ENCODE data around the gene HCN1.
"Not testable (repeated sequence)": the region's sequence is repeated elsewhere in the genome, so short reads cannot be mapped to it uniquely, and the experiment has no call there.

The HCN1 gene

DNA sequence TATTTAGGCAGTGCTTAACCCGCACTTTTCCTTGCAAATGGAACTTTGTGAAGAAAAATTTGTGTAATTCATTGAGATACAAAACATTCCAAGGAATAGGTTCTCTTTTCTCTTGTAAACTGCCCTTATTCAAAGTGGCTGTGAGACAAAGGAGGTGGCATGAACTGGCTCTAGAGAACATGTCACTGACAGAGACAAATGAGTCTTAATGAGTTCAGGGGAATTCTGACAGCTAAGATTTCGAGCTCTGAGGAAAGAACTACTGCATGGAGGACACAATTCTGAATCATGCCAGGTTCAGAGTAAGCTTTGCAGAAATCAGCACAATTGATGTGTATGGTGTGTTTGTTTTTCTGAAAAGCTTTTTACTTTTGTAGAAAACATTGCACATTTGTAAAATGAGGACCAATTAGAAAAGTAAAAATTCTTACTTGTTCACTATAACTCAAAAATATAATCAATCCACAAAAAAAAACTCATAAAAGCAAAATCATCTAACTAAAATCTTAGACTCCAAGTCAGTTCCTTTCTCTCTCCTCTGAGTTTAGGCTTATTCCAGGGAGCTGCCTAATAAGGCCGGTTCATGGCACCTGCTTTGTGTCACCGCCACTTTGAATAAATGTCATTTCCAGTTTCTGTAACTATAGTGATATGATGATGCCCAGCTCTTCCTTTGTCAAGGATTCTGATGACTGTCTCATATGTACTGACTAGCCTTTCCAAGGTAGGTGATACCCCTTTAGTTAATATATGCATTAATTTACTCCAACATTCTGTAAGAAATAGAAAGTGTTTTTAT is 163.2 kb downstream of the HCN1 start:
- no peaks in the 10 kb centered on the region for H3K4me1 Mint-ChIP-seq
- no peaks in the 10 kb centered on the region for H3K36me3 Mint-ChIP-seq
- no peak overlapping the region for H3K27ac Mint-ChIP-seq
- DNase-seq (ENCODE audit: low spot score in 2 of 2) (no peak), ATAC-seq (no peak)
- peaks cover 26% of the 10 kb centered on the region for H3K9me3 Mint-ChIP-seq
- no peak overlapping the region for H3K4me3 Mint-ChIP-seq

DNA sequence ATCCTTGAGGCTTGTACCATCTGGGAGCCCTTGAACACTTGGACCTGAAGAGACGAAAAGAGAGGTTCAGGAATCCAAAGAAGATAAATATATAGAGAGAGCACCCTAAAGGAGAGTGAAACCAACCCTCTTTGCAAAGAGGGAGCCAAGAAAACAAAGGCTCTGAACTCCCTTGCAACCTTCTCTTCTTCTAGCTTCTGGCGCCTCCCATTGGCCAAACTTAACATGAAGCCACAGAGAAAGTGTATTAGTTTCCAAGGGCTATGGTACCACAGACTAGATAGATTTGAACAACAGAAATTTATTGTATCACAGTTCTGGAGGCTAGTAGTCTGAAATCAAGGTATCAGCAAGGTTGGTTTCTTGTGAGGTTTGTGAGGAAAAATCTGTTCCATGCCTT is 175.1 kb downstream of the HCN1 start:
- no peak overlapping the region for H3K27ac Mint-ChIP-seq
- H3K36me3 Mint-ChIP-seq: no peaks in the 10 kb centered on the region
- H3K9me3 Mint-ChIP-seq: no peaks in the 10 kb centered on the region
- H3K4me1 Mint-ChIP-seq: no peaks in the 10 kb centered on the region
- H3K4me3 Mint-ChIP-seq: no peak overlapping the region
- DNase-seq (ENCODE audit: low spot score in 2 of 2): no peak
- ATAC-seq: no peak

DNA sequence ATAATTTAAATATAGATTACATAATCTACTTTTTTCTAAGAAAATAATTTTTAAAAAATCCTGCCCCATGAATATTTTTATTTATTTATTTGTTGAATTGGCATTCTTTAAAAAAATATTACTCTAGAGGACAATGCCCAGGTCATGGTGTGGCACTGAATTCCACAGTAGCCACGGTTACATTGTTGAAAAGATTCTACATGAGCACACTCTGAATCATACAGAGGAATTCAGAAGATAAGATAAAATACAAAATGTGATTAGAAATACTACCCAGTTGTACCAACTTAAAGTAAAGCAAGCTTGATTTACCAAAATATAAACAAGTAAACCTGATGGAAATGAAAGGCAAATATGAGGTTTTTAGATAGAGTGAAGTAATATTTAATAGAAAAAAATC is 183.7 kb downstream of the HCN1 start:
- H3K27ac Mint-ChIP-seq: no peak overlapping the region
- no peaks in the 10 kb centered on the region for H3K4me1 Mint-ChIP-seq
- DNase-seq (ENCODE audit: low spot score in 2 of 2) (no peak), ATAC-seq (no peak)
- H3K4me3 Mint-ChIP-seq: no peak overlapping the region
- H3K36me3 Mint-ChIP-seq: no peaks in the 10 kb centered on the region
- peaks cover 9% of the 10 kb centered on the region for H3K9me3 Mint-ChIP-seq

DNA sequence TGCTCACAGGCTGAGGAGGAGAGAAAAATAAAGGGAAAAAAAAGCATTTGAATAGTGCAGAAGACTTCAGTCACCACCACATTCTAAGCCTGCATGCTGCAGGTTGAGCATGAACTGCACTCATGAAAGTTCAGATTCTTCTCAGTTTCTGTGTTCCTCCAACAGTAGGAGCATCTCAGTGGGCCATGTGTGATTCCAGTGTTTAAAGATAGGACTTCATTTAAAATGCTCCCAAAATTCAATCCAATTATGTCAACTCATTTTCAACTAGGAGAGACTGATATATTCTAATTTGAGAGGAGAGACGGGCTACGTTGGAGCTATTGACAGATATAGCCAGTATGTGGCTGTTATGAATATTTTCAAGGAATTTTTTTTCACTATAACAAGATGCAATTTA is 186.8 kb downstream of the HCN1 start:
- Mint-ChIP-seq H3K4me1 (no peaks in the 10 kb centered on the region), H3K4me3 (no peak overlapping the region)
- no peak for DNase-seq (ENCODE audit: low spot score in 2 of 2)

DNA sequence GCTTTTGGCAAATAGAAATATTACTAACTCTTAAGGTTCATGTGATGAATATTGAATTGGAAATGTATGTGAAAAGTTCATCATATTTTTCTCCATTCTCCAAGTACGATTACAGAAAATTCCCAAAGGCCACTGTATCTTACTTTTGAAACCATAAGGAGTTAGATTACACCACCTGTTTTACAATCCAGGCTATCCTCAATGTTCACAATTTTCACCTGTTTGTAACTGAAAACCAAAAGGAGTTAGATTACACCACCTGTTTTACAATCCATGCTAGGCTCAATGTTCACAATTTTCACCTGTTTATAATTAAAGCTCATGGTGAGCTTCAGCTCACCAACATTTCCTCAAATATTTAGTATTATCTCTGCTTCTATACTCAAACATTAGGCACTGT is 188.0 kb downstream of the HCN1 start:
- Mint-ChIP-seq H3K9me3 (peaks cover 5% of the 10 kb centered on the region), H3K27ac (no peak overlapping the region), H3K36me3 (no peaks in the 10 kb centered on the region), H3K4me1 (no peaks in the 10 kb centered on the region), H3K4me3 (no peak overlapping the region)
- no peak for DNase-seq (ENCODE audit: low spot score in 2 of 2)
- no peak for ATAC-seq

More for the DNA sequence above, 186.8 kb downstream of the HCN1 start:
- H3K27ac Mint-ChIP-seq: no peak overlapping the region
- ATAC-seq: no peak
- H3K9me3 Mint-ChIP-seq: peaks cover 7% of the 10 kb centered on the region
- H3K36me3 Mint-ChIP-seq: no peaks in the 10 kb centered on the region

DNA sequence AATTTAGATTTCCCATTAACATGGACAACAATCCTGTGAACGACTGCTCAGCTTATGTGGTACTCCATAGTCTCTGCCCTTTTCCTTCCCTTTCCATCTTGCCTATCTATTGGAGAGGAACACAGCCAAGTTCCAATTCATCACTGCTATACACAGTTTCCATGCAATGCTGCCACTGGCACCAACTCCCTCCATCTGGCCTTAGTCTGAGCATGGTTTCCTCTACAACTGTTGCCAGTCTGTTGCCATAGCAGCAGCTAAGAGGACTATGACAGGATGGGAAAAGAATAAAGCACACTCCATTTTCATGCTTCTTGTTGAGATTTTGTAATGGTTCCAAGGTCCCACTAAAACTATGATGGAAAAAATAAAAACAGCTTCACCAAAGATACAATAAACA is 189.0 kb downstream of the HCN1 start:
- DNase-seq (ENCODE audit: low spot score in 2 of 2): no peak
- Mint-ChIP-seq H3K4me1 (no peaks in the 10 kb centered on the region), H3K4me3 (no peak overlapping the region), H3K36me3 (no peaks in the 10 kb centered on the region), H3K27ac (no peak overlapping the region), H3K9me3 (peaks cover 8% of the 10 kb centered on the region)
- no peak for ATAC-seq

DNA sequence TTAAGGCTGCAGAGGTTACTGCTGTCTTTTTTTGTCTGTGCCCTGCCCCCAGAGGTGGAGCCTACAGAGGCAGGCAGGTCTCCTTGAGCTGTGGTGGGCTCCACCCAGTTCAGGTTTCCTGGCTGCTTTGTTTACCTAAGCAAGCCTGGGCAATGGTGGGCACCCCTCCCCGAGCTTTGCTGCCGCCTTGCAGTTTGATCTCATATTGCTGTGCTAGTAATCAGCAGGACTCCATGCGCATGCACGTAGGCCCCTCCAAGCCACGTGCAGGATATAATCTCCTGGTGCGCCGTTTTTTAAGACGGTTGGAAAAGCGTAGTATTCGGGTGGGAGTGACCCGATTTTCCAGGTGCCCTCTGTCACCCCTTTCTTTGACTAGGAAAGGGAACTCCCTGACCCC is 197.2 kb downstream of the HCN1 start:
- not testable (repeated sequence) for H3K27ac Mint-ChIP-seq; H3K36me3 Mint-ChIP-seq; H3K4me3 Mint-ChIP-seq; ATAC-seq; H3K4me1 Mint-ChIP-seq; DNase-seq (ENCODE audit: low spot score in 2 of 2)
- H3K9me3 Mint-ChIP-seq: peaks cover 14% of the 10 kb centered on the region

DNA sequence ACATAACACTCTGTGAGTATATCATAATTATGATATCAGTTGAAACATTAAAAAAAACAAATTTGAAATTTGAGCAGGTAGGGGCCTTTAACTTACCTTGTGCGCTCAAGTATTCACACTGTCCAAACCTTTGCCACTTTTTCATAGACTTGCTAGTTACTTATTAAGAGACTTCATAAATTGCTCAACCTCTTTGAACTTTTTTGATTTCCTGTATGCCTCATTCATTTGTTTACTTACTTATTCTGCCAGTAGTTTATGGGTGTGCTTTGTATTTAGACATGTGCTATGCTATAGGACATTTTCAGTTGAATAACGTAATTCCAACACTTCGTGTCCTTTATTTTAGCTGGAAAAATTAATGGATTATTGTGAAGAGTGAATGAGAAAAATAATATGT is 204.8 kb downstream of the HCN1 start:
- ATAC-seq: no peak
- peaks cover 11% of the 10 kb centered on the region for H3K9me3 Mint-ChIP-seq
- no peak overlapping the region for H3K27ac Mint-ChIP-seq
- DNase-seq (ENCODE audit: low spot score in 2 of 2): no peak
- no peak overlapping the region for H3K4me3 Mint-ChIP-seq
- no peaks in the 10 kb centered on the region for H3K36me3 Mint-ChIP-seq
- H3K4me1 Mint-ChIP-seq: no peaks in the 10 kb centered on the region

DNA sequence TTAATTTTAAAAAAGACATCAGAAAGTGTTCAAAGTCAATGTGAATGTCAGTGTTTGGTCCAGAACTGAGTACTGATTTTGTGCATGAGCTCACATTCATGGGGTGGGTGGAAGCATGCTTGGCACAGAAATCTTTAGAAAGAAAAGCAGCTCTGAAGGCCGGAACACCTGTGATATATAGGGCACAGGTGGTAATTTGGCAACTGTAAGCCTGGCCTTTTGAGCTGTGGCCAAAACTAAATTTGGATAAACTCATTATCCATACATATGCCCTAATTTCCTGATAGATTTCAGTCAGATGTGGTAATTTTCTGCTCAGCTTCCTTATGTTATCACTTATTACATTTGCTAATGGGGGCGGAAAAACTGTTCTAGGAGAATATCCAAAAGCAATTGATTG is 211.4 kb downstream of the HCN1 start:
- Mint-ChIP-seq H3K4me3 (no peak overlapping the region), H3K9me3 (peaks cover 6% of the 10 kb centered on the region), H3K27ac (no peak overlapping the region), H3K36me3 (no peaks in the 10 kb centered on the region), H3K4me1 (no peaks in the 10 kb centered on the region)
- ATAC-seq: no peak
- no peak for DNase-seq (ENCODE audit: low spot score in 2 of 2)

DNA sequence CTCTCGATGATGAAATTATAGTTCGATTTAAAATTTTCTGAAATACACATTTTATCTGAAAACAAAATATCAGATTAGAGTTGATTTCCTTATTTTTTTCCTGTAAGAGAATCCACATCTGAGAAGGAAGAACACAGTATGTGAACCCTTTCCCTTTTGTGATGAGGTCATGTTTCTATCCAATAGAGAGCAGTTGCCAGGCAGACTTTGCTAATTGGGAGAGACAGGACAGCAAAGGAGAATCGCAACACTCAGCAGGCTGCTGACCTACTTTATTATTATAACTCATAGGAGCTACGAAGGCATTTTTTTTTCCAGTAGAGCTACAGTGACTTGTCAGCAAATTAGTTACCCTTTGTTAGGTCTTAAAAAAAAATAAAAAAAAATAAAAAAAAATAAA is 242.1 kb downstream of the HCN1 start:
- Mint-ChIP-seq H3K4me3 (no peak overlapping the region), H3K27ac (no peak overlapping the region), H3K36me3 (no peaks in the 10 kb centered on the region), H3K9me3 (peaks cover 12% of the 10 kb centered on the region), H3K4me1 (no peaks in the 10 kb centered on the region)
- no peak for DNase-seq (ENCODE audit: low spot score in 2 of 2)
- ATAC-seq: no peak

DNA sequence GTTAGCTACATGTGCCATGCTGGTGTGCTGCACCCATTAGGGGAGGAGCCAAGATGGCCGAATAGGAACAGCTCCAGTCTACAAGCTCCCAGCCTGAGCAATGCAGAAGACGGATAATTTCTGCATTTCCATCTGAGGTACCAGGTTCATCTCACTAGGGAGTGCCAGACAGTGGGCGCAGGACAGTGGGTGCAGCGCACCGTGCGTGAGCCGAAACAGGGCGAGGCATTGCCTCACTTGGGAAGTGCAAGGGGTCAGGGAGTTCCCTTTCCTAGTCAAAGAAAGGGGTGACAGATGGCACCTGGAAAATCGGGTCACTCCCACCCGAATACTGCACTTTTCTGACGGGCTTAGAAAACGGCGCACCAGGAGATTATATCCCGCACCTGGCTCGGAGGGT is 251.3 kb downstream of the HCN1 start:
- H3K27ac Mint-ChIP-seq; DNase-seq (ENCODE audit: low spot score in 2 of 2); ATAC-seq; H3K4me1 Mint-ChIP-seq; H3K4me3 Mint-ChIP-seq; H3K36me3 Mint-ChIP-seq: not testable (repeated sequence)
- H3K9me3 Mint-ChIP-seq: peaks cover 14% of the 10 kb centered on the region

DNA sequence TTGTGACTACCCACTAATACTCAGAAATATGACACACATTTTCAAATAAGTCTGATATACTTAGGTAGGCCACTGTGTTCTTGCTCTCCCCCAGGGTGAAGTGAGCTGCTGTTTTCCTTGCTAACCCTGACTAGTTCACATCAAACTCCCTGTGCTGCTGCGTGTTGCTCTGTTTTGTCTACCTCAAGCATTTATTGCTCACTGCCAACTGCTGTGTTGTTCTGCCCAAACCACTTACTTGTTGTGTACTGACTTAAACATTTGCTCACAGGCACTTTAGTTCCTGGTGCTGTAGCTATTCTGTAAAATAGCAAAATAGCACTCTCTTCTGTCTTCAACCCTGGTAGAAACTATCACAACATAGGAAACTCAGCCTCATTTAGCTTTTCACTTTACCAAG is 255.7 kb downstream of the HCN1 start:
- no peaks in the 10 kb centered on the region for H3K36me3 Mint-ChIP-seq
- no peak for ATAC-seq
- H3K27ac Mint-ChIP-seq: no peak overlapping the region
- no peak overlapping the region for H3K4me3 Mint-ChIP-seq
- no peaks in the 10 kb centered on the region for H3K4me1 Mint-ChIP-seq
- H3K9me3 Mint-ChIP-seq: peaks cover 13% of the 10 kb centered on the region
- no peak for DNase-seq (ENCODE audit: low spot score in 2 of 2)

DNA sequence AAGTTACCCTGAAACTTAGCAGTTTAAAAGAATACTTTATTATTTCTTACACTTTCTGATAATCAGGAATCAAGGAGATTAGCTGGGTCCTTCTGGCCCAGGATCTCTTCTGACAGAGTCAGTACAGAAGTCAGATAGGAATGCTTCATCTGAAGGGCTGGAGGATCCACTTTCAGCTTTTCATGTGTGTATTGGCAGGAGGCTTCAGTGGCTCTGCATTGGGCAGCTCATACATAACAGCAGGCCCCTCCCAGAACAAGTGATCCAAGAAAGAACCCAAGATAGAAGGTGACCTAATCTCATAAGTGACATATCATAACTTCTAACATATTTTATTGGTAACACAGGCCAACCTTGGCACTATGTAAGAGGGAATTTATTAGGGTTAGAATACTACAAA is 258.4 kb downstream of the HCN1 start:
- no peak overlapping the region for H3K27ac Mint-ChIP-seq
- no peak for DNase-seq (ENCODE audit: low spot score in 2 of 2)
- no peak for ATAC-seq
- no peaks in the 10 kb centered on the region for H3K36me3 Mint-ChIP-seq
- H3K4me1 Mint-ChIP-seq: no peaks in the 10 kb centered on the region
- no peak overlapping the region for H3K4me3 Mint-ChIP-seq
- peaks cover 18% of the 10 kb centered on the region for H3K9me3 Mint-ChIP-seq

DNA sequence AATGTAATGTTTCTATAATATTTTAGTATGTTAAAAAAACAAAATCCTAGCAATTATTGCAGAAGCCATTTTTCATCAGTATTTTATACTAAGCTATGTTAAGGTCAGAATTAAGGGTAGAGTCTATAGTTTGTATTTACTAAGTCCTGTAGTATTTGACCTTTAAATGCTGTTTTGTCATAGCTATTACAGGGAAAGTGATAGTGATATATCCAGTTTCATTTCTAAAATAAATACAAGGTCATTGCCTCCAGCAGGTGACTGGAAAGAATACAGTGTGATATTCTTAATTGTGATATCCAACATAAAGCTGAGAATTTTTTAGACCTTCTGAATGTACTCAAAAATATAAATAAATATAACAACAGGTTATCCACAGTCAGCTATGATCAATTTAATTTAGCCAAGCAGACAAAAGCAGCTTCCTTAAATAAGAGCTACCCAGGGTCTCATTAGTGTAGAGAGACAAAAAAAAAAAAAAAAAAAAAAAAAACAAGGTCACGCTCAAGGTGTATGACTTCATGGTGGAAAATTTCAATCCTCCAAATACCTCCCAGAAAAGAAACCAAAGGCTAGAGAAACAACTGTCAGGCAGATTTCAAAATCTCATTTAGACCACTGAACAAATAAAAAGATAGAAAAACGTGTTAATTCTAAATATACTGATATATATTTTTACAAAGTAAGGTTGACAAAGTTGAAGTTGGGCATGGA is 278.7 kb downstream of the HCN1 start:
- Mint-ChIP-seq H3K27ac (no peak overlapping the region), H3K36me3 (no peaks in the 10 kb centered on the region), H3K9me3 (peaks cover 20% of the 10 kb centered on the region), H3K4me1 (no peaks in the 10 kb centered on the region), H3K4me3 (no peak overlapping the region)
- ATAC-seq (no peak), DNase-seq (ENCODE audit: low spot score in 2 of 2) (no peak)

DNA sequence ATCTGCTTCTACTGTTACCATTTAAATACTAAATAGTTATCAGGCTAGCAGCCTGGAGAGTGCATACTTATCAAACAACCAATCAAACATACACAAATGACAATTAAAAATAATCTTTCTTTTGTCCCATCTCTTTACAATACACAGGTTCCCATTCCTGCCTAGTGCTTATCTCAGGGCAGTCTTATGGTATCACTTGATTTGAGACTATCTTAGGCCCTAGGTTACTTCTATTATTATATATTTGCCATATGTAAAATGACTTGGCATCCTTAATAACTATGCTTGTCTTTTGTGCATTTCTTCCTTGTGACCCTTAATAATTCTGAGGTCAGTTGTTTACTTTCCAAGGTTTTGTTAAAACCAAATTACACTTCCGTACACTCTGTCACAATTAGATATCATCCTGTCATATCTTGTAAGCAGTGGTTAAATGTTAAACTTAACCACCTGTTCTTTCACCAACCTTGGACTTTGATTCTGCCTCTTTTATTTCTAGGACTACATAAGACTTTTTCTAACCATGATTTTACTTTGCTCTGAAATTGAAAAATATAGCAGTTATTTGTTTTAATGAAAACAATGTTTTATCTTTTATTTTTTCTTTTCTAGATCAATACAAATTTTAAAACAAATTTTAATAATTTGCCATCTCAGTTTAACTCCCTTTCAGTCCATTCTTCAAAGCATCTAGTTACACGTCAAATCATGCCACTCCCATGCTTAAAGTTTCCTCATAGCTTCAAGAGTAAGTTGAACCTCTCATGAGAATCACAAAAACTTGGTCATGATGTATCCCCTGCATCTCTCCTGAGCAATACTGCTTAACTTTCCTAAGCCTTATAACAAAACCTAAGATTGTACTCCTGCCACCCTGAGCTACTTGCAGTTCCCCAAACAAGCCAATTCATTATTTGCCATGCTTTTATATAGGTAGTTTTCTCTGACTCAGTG is 281.3 kb downstream of the HCN1 start:
- H3K27ac Mint-ChIP-seq: no peak overlapping the region
- H3K9me3 Mint-ChIP-seq: peaks cover 16% of the 10 kb centered on the region
- ATAC-seq (no peak), DNase-seq (ENCODE audit: low spot score in 2 of 2) (no peak)
- no peaks in the 10 kb centered on the region for H3K36me3 Mint-ChIP-seq
- no peaks in the 10 kb centered on the region for H3K4me1 Mint-ChIP-seq
- no peak overlapping the region for H3K4me3 Mint-ChIP-seq
